ENCODE measurements around the gene BRSK2.

DNA sequence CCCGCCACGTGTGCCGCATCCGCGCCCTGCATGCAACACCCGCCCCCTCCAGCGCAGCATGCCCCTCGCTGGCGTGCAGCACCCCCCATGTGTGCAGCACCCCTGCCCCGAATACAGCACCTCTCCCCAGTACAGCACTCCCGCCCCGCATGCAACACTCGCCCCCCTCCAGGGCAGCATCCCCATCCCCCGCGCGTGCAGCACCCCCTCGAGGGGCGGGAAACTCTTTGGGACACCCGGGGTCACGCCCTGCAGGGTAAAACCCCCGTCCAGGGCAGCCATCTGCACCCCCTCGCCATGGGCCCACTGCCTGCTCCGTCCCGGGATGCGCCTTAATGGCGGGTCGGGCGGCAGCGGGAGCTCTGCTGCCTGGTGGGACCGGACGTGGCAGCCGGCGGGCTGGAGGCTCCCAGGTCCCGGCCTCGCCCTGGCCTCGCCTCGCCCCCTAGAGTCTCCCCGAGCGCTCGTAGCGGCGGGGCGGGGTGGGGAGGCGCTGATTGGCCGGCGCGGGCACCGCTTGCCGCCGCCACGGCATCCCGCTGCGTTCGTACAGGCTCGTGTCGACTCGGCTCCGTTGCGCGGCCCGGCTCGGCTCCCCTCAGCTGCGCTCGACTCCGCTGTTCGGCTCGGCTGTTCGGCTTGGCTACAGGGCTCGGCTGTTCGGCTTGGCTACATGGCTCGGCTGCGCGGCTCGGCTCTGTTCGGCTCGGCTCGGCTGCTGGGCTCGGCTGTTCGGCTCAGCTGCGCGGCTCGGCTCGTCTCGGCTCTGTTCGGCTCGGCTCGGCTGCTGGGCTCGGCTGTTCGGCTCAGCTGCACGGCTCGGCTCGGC lies 417 bp upstream of the BRSK2 start:
- TF ChIP-seq CTCF (conservative IDR thresholded peaks at IDR 0.05 in 1 of 2, IDR thresholded peaks at IDR 0.05 in 1 of 2; ENCODE audit: low read depth in 1 of 2, low read length in 2 of 2) (no peak), EZH2 (IDR thresholded peaks at IDR 0.05; ENCODE audit: low read length, missing control alignments) (no peak)
